ENCODE measurements around the gene EPHA8. TPM values are rescaled to one million over a fixed set of nuclear protein-coding genes. Genes with fewer than 3 reads are reported as not detected.

Gene EPHA8
- total and polyA plus RNA-seq, 2 of the 13 experiments (the other 11 are each of a cell fraction or from before 2014, with no cell fraction given) = not detected

DNA sequence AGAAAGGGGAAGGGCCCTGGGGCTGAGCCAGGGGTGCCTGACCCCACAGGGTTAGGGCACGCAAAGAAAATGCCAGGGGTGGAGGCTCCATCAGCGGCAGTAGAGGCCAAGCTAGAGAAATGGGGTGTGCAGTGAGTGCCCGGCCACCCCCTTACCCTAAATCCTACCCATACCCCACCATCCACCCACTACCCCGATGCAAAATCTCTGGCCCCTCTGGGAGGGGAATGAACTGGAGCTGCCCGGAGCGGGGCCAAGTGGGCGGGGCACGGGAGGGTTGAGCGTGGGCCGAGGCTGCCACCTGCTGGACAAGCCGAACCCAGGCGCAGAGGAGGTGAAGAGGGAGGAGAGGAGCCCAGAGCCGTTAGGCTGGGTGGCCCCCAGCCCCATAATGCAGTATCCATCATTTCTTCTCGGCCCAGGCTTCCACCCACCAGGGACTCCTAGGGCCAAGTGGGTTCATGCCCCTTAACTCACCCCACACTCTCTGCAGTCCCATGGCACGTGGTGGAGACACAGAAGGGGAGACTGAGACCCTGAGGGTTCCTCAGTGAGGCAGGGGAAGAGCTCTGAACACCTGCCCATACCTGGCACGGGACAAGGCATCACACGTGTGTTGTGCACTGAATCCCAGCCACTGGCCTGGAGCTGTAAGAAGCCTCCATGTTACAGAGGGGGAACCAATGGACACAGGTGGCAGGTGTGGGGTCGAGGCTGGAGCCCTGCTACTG is 78.8 kb downstream of the EPHA8 start (continued):
- TF ChIP-seq FOXA3 (CRISPR knock-in tag; IDR thresholded peaks at IDR 0.05) (no peak), SRY (CRISPR knock-in tag; IDR thresholded peaks at IDR 0.05) (0 out of 2 replicates have a peak, but pooled peaks have one; percentile 27), MAZ (IDR thresholded peaks at IDR 0.05; ENCODE audit: borderline replicate concordance, low read depth, low read length) (no peak; the same call in 1 of the 2 replicates), MAZ (CRISPR knock-in tag; IDR thresholded peaks at IDR 0.05; ENCODE audit: low read depth) (peak; percentile 63; the same call in 1 of the 2 replicates), RAD21 (CRISPR knock-in tag; IDR thresholded peaks at IDR 0.05) (peak; percentile 92), MBD4 (IDR thresholded peaks at IDR 0.05; ENCODE audit: borderline replicate concordance, low read length) (no peak), PHF8 (CRISPR knock-in tag; IDR thresholded peaks at IDR 0.05) (no peak), EP300 (IDR thresholded peaks at IDR 0.05; ENCODE audit: low read depth in 2 of 2, low read length in 2 of 2) (no peak), EP300 (CRISPR knock-in tag; IDR thresholded peaks at IDR 0.05; ENCODE audit: borderline replicate concordance) (no peak), ZNF282 (IDR thresholded peaks at IDR 0.05; ENCODE audit: partially characterized antibody) (no peak), ISX (CRISPR knock-in tag; conservative IDR thresholded peaks at IDR 0.05) (no peak), SNRNP70 (IDR thresholded peaks at IDR 0.05; ENCODE audit: low read depth, low read length) (no peak), KLF16 (CRISPR knock-in tag; IDR thresholded peaks at IDR 0.05) (peak in 1 of 2 experiments; percentile 99; a peak in 2 of 4 replicates), PRMT3 (CRISPR knock-in tag; IDR thresholded peaks at IDR 0.05; ENCODE audit: borderline replicate concordance, low read depth) (no peak), SP140L (CRISPR knock-in tag; IDR thresholded peaks at IDR 0.05; ENCODE audit: borderline replicate concordance) (no peak), ZMYM4 (CRISPR knock-in tag; IDR thresholded peaks at IDR 0.05) (no peak), HIVEP1 (CRISPR knock-in tag; IDR thresholded peaks at IDR 0.05) (no peak; the same call in 1 of the 2 replicates), SMC3 (IDR thresholded peaks at IDR 0.05; ENCODE audit: low read length) (peak; percentile 58; the same call in 1 of the 2 replicates)
- TF ChIP-seq, protein P1, sequence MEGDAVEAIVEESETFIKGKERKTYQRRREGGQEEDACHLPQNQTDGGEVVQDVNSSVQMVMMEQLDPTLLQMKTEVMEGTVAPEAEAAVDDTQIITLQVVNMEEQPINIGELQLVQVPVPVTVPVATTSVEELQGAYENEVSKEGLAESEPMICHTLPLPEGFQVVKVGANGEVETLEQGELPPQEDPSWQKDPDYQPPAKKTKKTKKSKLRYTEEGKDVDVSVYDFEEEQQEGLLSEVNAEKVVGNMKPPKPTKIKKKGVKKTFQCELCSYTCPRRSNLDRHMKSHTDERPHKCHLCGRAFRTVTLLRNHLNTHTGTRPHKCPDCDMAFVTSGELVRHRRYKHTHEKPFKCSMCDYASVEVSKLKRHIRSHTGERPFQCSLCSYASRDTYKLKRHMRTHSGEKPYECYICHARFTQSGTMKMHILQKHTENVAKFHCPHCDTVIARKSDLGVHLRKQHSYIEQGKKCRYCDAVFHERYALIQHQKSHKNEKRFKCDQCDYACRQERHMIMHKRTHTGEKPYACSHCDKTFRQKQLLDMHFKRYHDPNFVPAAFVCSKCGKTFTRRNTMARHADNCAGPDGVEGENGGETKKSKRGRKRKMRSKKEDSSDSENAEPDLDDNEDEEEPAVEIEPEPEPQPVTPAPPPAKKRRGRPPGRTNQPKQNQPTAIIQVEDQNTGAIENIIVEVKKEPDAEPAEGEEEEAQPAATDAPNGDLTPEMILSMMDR (CRISPR knock-in tag; IDR thresholded peaks at IDR 0.05) = peak; percentile 95
- TF ChIP-seq, protein P2, sequence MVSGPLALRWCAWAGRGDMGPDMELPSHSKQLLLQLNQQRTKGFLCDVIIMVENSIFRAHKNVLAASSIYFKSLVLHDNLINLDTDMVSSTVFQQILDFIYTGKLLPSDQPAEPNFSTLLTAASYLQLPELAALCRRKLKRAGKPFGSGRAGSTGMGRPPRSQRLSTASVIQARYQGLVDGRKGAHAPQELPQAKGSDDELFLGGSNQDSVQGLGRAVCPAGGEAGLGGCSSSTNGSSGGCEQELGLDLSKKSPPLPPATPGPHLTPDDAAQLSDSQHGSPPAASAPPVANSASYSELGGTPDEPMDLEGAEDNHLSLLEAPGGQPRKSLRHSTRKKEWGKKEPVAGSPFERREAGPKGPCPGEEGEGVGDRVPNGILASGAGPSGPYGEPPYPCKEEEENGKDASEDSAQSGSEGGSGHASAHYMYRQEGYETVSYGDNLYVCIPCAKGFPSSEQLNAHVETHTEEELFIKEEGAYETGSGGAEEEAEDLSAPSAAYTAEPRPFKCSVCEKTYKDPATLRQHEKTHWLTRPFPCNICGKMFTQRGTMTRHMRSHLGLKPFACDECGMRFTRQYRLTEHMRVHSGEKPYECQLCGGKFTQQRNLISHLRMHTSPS (CRISPR knock-in tag; IDR thresholded peaks at IDR 0.05; ENCODE audit: low read depth) = no peak
- TF ChIP-seq, protein P3, sequence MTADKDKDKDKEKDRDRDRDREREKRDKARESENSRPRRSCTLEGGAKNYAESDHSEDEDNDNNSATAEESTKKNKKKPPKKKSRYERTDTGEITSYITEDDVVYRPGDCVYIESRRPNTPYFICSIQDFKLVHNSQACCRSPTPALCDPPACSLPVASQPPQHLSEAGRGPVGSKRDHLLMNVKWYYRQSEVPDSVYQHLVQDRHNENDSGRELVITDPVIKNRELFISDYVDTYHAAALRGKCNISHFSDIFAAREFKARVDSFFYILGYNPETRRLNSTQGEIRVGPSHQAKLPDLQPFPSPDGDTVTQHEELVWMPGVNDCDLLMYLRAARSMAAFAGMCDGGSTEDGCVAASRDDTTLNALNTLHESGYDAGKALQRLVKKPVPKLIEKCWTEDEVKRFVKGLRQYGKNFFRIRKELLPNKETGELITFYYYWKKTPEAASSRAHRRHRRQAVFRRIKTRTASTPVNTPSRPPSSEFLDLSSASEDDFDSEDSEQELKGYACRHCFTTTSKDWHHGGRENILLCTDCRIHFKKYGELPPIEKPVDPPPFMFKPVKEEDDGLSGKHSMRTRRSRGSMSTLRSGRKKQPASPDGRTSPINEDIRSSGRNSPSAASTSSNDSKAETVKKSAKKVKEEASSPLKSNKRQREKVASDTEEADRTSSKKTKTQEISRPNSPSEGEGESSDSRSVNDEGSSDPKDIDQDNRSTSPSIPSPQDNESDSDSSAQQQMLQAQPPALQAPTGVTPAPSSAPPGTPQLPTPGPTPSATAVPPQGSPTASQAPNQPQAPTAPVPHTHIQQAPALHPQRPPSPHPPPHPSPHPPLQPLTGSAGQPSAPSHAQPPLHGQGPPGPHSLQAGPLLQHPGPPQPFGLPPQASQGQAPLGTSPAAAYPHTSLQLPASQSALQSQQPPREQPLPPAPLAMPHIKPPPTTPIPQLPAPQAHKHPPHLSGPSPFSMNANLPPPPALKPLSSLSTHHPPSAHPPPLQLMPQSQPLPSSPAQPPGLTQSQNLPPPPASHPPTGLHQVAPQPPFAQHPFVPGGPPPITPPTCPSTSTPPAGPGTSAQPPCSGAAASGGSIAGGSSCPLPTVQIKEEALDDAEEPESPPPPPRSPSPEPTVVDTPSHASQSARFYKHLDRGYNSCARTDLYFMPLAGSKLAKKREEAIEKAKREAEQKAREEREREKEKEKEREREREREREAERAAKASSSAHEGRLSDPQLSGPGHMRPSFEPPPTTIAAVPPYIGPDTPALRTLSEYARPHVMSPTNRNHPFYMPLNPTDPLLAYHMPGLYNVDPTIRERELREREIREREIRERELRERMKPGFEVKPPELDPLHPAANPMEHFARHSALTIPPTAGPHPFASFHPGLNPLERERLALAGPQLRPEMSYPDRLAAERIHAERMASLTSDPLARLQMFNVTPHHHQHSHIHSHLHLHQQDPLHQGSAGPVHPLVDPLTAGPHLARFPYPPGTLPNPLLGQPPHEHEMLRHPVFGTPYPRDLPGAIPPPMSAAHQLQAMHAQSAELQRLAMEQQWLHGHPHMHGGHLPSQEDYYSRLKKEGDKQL (CRISPR knock-in tag; IDR thresholded peaks at IDR 0.05; ENCODE audit: low read depth) = no peak
